ENCODE results near the gene PSMA2.

Gene PSMA2

DNA sequence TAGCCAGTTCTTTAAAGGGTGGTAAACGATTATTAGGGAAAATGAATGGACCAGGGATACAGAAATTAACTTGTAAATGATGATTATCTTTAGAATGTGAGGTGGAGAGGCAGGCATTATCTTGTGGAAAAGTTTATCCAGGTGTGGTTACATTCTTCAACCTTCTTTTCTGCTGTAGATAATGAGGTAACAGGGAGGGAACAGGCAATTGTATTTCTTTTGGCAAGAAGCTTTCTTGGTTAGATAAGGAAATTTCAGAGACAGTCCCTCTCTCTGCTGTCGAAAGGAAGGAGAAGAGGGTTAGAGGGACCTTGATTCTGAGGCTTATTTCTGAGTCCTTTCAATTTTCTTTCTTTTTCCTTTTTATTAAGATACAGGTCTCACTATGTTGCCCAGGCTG lies 32.3 kb upstream of the PSMA2 start:
- Histone ChIP-seq H3K9ac (no peak overlapping the region), H3K9me3 (peaks cover 6% of the 10 kb centered on the region), H4K20me1 (no peaks in the 10 kb centered on the region), H3K36me3 (no peaks in the 10 kb centered on the region), H3K4me3 (no peak overlapping the region), H3K4me2 (no peak overlapping the region), H3K27me3 (no peaks in the 10 kb centered on the region), H3K27ac (no peak overlapping the region), H3K4me1 (peaks cover 15% of the 10 kb centered on the region)
- no peak for TF ChIP-seq Cebpa-rat (IDR thresholded peaks at IDR 0.05)

DNA sequence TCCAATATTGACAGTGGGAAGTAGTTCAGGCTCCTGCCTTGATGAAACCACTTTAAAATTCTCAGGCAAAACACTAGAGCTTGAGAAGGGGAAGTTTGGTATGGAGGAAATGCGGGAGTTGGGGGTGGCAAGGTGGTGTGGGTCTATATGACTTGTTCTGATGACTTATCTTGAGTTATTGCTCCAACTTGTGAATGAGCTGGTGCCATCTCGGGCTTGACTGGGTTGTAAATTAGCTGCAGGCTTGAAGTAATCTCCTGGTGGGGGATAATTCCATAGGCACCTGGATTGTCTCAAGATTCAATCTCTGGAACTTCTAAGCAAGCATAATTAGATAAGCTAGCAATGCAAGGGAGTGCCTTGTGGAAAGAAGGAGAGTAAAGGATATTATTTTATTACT lies 29.2 kb upstream of the PSMA2 start:
- peaks cover 24% of the 10 kb centered on the region for H3K9me3 ChIP-seq
- no peaks in the 10 kb centered on the region for H4K20me1 ChIP-seq
- no peaks in the 10 kb centered on the region for H3K36me3 ChIP-seq
- H3K4me3 ChIP-seq: no peak overlapping the region
- H3K9ac ChIP-seq: no peak overlapping the region
- H3K4me2 ChIP-seq: no peak overlapping the region
- H3K27me3 ChIP-seq: no peaks in the 10 kb centered on the region
- H3K4me1 ChIP-seq: peaks cover 5% of the 10 kb centered on the region; the same call in 1 of the 2 replicates
- H3K27ac ChIP-seq: no peak overlapping the region
- no peak for TF ChIP-seq Cebpa-rat (IDR thresholded peaks at IDR 0.05)

DNA sequence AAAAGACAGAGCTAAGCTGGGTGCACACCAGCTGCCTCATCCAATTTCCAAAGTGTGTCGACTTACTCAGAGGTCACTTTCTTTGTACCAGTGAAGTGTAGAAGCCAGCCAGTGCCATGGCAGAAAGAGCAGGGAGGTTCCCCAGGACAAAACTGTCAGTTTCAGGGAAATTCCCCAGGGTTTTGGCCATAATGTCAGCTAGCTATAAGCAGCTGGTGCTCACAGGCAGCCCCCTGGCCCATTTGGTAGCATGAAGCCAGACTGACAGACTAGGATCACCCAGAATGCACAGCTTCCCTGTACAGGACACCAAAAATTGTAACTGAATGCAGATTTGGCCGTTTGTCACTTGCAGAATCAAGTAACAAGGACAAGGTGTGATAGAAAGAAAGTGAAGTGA lies 28.8 kb upstream of the PSMA2 start:
- no peak overlapping the region for H3K9ac ChIP-seq
- no peak overlapping the region for H3K27ac ChIP-seq
- H3K36me3 ChIP-seq: no peaks in the 10 kb centered on the region
- TF ChIP-seq Cebpa-rat (IDR thresholded peaks at IDR 0.05): no peak
- peaks cover 28% of the 10 kb centered on the region for H3K9me3 ChIP-seq
- H3K4me3 ChIP-seq: no peak overlapping the region
- H3K27me3 ChIP-seq: no peaks in the 10 kb centered on the region
- no peak overlapping the region for H3K4me2 ChIP-seq
- peaks cover 5% of the 10 kb centered on the region; the same call in 1 of the 2 replicates for H3K4me1 ChIP-seq
- no peaks in the 10 kb centered on the region for H4K20me1 ChIP-seq

DNA sequence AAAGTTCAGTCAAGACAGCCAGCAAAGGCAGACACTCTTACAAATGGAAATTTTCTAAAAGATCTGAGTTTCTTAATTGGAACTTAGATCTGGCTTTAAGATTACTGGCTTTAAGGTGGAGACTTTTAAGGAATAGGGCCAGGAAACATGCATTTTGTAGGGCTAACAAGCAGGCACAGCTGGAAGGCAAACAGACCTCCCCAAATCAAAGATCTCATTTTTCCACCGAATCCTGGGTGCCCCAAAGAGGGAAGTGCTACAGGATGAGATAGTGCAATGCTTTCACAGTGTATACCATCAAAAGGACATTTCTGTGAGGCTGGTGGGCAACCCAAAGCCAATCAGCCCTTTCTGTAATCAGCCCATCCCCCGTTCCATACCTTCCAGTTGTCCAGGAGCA lies 27.6 kb upstream of the PSMA2 start:
- Histone ChIP-seq H4K20me1 (no peaks in the 10 kb centered on the region), H3K4me2 (no peak overlapping the region), H3K4me3 (no peak overlapping the region), H3K36me3 (no peaks in the 10 kb centered on the region), H3K9ac (no peak overlapping the region), H3K27me3 (no peaks in the 10 kb centered on the region), H3K27ac (no peak overlapping the region), H3K9me3 (peaks cover 33% of the 10 kb centered on the region), H3K4me1 (peaks cover 5% of the 10 kb centered on the region; the same call in 1 of the 2 replicates)
- TF ChIP-seq Cebpa-rat (IDR thresholded peaks at IDR 0.05): no peak

DNA sequence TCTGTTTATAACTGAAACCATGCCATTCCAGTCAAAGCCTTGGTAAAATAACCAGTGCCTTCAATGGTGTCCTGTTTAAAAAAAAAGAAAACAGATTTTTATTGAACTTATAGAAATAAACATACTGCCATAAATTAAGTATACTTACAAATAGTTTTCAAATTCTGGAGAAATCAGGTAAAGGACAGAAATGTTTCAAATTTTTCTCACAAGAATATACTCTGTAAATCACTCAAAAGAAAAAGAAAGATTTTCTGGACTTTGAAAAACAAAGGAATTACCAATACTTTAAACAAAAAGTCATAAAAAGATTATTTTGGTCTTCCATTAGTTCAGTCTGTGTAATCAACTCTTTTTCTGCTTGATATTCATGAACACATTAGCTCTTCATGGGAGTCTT lies 24.1 kb upstream of the PSMA2 start:
- Histone ChIP-seq H3K9me3 (peaks cover 33% of the 10 kb centered on the region), H3K4me3 (no peak overlapping the region), H3K36me3 (no peaks in the 10 kb centered on the region), H3K9ac (no peak overlapping the region), H3K27me3 (no peaks in the 10 kb centered on the region), H3K27ac (no peak overlapping the region), H4K20me1 (no peaks in the 10 kb centered on the region), H3K4me1 (peaks cover 5% of the 10 kb centered on the region; the same call in 1 of the 2 replicates), H3K4me2 (no peak overlapping the region)
- TF ChIP-seq Cebpa-rat (IDR thresholded peaks at IDR 0.05): no peak

DNA sequence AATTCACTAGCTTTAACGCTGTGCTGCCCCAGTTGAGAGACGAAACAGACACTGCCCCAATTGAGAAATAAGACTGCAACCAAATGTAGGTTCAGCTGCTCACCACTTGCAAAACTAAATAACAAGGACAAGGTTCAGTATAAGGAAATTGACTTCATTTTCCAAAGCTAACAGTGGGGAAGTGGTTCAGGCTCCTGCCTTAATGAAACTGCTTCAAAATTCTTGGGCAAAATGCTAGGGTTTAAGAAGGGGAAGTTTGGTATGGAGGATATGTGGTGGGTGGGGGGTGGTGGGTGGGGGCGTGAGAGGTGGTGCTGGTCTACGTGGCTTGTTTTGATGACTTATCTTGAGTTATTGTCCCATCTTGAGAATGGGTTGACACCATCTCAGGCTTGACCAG lies 22.0 kb upstream of the PSMA2 start:
- H3K36me3 ChIP-seq: no peaks in the 10 kb centered on the region
- H3K9me3 ChIP-seq: peaks cover 27% of the 10 kb centered on the region
- H3K4me3 ChIP-seq: no peak overlapping the region
- no peaks in the 10 kb centered on the region for H3K4me1 ChIP-seq
- no peaks in the 10 kb centered on the region for H4K20me1 ChIP-seq
- H3K27ac ChIP-seq: no peak overlapping the region
- H3K4me2 ChIP-seq: no peak overlapping the region
- no peak for TF ChIP-seq Cebpa-rat (IDR thresholded peaks at IDR 0.05)
- H3K27me3 ChIP-seq: no peaks in the 10 kb centered on the region
- no peak overlapping the region for H3K9ac ChIP-seq

DNA sequence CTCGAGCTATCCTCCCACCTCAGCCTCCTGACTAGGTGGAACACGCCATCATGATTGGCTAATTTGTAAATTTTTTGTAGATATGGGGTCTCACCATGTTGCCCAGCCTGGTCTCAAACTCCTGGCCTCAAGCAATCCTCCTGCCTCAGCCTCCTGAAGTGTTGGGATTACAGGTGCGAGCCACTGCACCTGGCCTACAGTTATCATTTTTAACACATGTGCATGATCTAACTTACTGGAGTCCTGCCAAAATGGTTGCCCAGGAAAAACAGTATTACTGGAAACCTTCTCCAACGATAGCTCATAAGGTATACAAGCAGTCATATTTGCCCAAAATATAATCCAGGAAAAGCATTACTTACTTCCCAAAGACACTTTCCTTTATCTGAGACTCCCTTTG lies 20.4 kb upstream of the PSMA2 start:
- H3K4me2 ChIP-seq: no peak overlapping the region
- no peaks in the 10 kb centered on the region for H3K36me3 ChIP-seq
- H4K20me1 ChIP-seq: no peaks in the 10 kb centered on the region
- no peak overlapping the region for H3K9ac ChIP-seq
- H3K9me3 ChIP-seq: peaks cover 18% of the 10 kb centered on the region
- no peak overlapping the region for H3K27ac ChIP-seq
- no peaks in the 10 kb centered on the region for H3K27me3 ChIP-seq
- H3K4me3 ChIP-seq: no peak overlapping the region
- H3K4me1 ChIP-seq: no peaks in the 10 kb centered on the region
- TF ChIP-seq Cebpa-rat (IDR thresholded peaks at IDR 0.05): no peak

DNA sequence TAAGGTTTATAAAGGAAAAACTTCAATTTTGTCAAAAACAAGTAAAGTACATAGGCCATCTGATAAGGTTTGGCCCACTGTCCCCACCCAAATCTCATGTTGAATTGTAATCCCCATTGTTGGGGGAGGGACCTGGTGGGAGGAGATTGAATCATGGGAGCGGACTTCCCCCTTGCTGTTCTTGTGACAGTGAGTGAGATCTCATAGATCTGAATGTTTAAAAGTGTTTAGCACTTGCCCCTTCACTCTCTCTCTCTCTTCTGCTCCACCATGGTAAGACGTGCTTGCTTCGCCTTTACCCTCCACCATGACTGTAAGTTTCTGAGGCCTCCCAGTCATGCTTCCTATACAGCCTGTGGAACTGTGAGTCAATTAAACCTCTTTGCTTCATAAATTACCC lies 18.4 kb upstream of the PSMA2 start:
- no peak for TF ChIP-seq Cebpa-rat (IDR thresholded peaks at IDR 0.05)
- Histone ChIP-seq H3K27ac (no peak overlapping the region), H3K36me3 (no peaks in the 10 kb centered on the region), H3K4me3 (no peak overlapping the region), H4K20me1 (no peaks in the 10 kb centered on the region), H3K27me3 (no peaks in the 10 kb centered on the region), H3K4me2 (no peak overlapping the region), H3K4me1 (peaks cover 10% of the 10 kb centered on the region), H3K9ac (no peak overlapping the region), H3K9me3 (0 out of 2 replicates have a peak, but pooled peaks cover 3% of the 10 kb centered on the region)

DNA sequence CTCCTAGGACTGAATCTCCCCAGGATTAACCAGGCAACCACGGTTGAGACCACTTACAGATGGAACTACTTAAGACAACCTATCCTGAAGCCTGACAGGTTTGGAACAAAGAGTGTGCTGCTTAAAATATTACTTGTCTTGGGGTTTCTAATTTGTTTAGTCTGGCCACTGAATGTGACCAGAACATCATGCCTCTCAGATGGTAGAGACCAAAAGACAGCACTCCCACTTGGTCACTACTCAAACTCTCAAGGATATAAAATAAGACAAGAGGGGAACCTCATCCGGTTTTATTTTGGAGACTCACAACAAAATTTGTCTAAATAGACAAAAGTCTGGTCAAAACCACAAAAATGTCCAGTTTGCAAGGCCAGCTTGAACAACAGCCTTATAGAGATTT lies 15.5 kb upstream of the PSMA2 start:
- Histone ChIP-seq H3K4me1 (peaks cover 12% of the 10 kb centered on the region), H3K9ac (no peak overlapping the region), H3K4me3 (no peak overlapping the region), H3K27me3 (no peaks in the 10 kb centered on the region), H3K9me3 (no peaks in the 10 kb centered on the region), H4K20me1 (no peaks in the 10 kb centered on the region), H3K4me2 (no peak overlapping the region), H3K36me3 (no peaks in the 10 kb centered on the region), H3K27ac (no peak overlapping the region)
- no peak for TF ChIP-seq Cebpa-rat (IDR thresholded peaks at IDR 0.05)

DNA sequence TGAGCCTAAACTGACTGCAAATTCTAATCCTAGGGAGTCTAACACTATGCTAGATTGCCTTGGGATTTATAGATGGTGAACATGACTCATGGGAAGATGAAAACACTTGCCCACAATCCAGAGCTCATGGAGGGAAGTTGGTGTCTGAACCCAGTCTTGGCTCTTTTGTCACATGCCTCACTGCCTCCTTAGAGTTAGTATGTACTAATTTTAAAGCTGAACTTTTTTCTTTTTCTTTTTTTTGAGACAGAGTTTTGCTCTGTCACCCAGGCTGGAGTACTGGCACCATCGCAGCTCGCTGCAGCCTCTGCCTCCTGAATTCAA lies 14.6 kb upstream of the PSMA2 start:
- Histone ChIP-seq H3K4me1 (peaks cover 12% of the 10 kb centered on the region), H3K9ac (no peak overlapping the region), H3K36me3 (no peaks in the 10 kb centered on the region), H3K9me3 (no peaks in the 10 kb centered on the region), H3K27me3 (no peaks in the 10 kb centered on the region), H4K20me1 (no peaks in the 10 kb centered on the region), H3K27ac (no peak overlapping the region), H3K4me2 (no peak overlapping the region), H3K4me3 (no peak overlapping the region)
- TF ChIP-seq Cebpa-rat (IDR thresholded peaks at IDR 0.05): no peak
